ENCODE results near the gene NDEL1.
A peak's percentile ranks its signal among the peaks of the same experiment; 100 is the strongest.

The NDEL1 gene

DNA sequence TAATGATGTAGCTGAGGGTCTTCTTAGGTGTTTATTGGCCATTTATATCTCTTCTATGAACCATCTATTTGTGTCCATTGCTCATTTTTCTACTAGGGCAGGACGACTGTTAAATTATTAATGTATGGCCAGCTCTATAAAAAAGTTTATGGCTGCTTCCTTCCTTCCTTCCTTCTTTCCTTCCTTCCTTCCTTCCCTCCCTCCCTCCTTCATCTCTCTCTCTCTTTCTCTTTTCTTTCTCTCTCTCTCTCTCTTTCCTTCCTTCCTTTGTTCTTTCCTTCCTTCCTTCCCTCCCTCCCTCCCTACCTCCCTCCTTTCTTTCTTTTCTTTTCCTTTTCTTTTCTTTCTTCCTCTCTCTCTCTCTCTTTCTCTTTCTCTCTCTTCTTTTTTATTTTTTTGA lies 17.2 kb upstream of the NDEL1 start:
- no peak for DNase-seq

DNA sequence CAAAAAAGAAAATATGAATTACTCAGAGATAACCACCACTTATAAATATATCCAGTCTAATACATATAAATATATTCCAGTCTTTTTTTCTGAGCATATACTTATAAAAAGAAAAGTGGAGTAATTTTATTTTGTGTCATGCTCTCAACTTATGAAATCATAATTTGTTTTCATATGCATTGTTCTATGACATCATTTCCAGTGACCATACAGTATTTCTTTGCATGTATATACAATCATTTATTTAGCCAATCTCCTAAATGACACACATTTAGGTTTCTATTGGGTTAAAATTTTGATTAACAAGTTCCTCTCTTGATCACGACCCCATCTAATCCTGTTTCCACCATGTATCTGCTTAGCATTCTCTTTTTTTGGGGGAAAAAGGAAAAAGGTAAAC lies 16.4 kb upstream of the NDEL1 start:
- DNase-seq = no peak

DNA sequence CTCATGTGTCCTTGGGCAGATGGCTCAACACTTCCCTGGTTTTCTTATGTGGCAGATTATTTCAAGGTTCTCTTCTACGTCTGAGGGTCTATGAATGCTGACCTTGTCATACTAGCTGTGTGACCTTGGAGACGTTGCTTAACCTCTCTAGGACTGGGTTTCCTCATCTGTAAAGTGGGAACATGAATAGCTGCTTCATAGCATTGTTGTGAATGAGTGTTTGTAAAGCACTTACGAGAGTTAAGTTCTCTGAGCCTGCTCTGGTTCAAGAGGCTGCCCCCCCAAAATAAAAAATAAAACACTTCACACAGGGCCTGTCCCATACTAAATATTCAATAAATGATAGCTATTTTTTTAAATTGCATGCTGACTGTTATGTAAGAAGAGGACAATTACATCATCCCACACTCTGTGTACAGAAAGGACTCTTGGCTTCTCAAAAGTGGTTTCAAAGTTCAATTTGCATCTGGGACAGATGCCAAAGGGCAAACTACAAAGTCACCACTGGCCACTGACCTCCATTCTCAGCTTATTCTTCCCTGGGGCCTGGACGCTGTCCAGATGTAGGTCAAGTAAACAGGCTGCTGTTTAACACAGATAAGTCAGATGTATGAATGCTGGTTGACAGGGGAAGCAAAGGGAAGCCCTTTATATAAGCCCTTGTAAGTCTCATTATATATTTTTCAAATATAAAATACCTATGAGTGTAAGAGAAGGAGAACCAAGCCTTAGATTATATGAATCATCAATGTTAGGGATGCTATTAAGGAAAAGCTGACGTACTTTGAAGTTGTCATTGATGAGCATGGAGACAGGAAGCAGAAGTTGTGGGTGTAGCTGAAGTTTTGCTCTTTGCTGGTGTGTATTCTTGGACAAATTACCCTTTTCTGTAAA lies 15.4 kb upstream of the NDEL1 start:
- DNase-seq = no peak

DNA sequence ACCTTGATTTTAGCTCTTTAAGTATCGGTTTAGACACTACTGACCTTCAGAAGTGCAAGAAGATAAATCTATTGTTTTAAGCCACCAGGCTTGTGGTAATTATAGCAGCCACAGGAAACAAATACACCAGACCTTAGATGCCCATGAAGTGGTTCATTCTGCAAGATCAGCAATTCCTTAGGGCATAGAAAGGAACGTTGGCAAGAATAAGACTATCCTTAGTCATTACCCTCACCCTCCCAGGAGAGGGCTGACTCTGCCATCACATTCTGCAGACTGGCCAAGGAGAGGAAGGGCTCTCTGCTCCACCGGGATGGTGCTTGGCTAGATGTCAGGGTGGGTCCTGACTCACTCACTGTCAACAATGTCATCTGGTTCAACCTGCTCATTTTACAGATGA lies 14.1 kb upstream of the NDEL1 start:
- DNase-seq = no peak

DNA sequence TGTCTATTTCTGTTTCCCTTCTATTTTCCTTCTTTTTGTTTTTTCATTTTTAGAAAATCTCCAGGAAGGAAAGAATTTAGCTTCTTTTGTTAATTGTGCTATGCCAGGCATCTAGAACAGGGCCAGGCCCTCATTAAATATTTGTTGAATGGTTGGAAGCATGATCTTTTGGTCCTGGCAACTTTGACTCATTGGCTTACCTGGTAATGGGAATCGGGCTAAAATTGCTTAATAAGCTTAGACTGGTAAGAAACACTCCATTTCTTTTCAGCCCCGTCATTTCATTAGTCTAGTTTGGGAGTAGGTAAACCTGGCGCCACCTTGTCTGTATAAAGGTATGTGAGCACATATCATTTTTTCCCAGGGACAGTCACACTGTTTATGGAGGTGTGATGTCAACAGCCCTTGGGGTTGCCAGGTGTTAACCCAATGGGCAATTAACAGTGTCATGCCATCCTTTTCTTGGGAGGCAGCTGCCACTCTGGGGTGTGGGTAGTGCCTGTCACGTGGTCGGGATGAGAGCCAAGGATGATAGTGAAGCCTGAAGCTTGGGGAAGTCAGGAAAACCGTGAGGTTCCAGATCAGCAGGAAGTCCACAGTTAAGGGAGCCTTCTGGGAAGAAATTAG lies 9.5 kb upstream of the NDEL1 start:
- DNase-seq = no peak

DNA sequence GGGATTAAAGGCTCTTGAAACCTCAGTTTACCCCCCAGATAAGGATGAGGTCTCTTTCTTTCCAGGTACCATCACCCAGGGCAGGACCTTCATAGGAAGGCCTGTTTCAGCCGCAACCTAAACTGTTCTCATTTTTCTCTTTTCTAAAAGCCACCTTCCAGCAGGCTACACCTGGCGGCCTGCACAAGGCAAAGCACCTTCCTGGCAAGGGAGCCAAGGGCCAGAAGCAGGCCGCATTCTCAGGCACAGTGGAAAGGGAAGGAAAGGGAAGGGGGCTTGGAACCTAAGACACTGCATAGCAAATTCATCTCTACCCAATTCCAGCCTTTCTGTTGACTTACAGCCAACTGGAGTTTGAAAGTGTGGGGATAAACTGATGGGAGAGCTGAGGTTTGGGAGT lies 8.9 kb upstream of the NDEL1 start:
- DNase-seq = no peak

DNA sequence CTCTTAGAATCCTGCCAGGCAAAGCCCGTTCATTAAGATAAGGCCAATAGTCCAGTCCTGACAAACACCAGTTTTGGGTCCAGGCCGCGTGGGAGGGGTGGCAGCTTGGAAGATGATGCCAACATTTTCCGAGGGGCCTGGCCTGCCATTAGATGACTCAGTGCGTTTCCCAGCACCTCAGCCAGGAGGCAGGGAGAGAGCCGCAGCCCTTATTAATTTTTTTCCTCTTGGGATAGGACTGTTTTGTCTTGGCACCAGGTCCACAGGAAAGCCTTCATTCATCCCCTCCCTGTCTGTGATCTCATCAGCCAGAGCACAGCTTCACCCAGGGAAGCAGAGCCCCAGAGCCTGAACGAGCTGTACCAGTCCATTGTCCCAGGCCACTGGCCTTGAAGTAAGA lies 4.7 kb upstream of the NDEL1 start:
- no peak for DNase-seq

DNA sequence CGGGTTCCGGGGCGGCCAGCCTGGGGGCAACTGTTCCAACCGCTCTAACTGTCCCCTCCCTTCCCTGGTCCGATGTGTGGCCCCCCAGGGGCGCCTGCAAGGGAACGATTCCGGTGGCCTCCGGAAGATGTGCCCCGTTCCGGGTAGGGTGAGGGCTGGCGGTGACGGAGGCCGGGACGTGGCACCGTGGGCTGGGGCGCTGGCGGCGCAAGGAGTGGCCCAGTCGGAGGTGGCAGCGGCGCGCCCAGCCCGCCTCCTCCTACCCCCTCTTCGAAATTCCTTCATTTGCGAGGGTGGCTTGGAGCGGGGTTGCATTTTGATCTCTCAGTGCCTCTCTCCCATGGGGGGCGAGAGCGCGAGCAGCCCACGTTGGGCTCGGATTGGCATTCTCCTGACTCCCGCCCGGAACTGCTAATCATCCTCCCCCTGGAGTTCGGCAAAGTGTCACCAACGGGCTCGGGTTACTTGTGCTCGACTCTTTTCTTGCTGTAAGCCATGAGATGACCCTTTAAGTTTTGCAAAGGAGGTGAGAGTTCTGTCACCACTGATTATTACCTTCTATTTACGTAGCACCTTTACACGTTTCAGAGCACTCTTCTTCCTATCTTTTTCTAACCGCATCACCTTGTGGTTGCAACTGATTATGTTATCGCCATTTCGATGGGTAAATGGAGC lies 622 bp downstream of the NDEL1 start:
- peak; percentile 49 for DNase-seq

DNA sequence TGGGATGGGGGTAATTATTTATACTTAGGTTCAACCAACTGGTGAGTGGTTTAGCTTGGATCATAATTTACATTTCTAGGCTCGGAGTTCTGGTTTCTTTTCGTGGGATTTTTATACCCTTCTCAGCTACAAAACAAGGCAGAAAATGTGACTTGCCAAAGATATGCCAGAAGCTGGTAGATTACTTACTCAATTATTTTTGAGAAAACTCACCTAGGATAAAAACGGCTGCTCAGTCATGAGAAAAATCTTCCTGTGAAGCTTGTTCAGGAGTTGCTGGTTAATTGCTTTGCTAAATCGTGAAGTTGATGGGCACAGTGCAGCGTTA lies 1.1 kb downstream of the NDEL1 start:
- no peak for DNase-seq

DNA sequence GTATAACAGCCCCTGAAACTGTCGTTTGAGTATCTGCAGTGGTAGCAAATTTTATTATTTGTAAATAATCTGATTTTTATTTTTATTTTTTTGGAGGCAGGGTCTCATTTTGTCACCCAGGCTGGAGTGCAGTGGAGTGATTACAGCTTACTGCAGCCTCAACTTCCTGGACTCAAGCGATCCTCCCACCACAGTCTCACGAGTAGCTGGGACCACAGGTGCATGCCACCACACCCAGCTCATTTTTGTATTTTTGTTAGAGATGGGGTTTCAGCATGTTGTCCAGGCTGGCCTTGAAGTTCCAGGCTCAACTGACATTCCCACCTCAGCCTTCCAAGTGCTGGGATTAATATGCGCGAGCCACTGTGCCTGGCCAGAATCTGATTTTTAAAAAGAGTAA lies 2.8 kb downstream of the NDEL1 start:
- DNase-seq = no peak

DNA sequence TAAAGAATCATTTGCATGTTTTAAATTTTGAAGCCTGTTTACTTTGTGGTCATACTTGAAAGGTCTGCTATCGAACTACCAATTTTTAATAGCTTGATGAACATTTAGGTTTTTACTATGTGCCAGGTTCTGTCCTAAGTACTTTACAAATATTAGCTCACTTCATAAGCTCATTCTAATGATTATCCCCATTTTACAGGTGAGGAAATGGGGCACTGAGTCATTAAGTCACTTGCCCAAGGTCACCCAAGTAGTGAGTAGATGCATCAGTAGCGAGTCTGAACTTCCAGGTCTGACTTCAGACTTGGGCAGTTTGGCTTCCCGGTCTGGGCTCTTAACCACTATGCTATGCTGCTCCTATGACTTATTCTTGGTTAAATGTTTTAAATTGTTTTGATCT lies 4.0 kb downstream of the NDEL1 start:
- no peak for DNase-seq

DNA sequence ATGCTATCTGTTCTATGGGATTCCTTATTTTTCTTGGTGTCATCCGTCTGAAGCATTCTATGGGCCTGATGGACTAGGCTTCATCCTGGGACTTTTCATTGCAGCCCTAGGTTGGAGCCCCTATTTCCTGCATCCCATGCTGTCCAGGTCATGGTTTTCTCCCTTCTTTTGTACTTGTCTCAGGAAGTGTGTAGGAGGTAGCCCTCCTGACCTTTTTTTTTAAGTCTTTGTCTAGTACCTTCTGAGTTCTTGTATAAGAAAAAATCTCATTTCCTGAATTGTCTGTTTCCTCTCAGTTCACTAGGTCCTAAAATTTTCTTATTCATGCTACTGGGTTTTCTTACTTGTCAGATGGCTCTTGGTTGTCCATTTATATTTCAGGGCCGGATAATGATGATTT lies 6.0 kb downstream of the NDEL1 start:
- no peak for DNase-seq

DNA sequence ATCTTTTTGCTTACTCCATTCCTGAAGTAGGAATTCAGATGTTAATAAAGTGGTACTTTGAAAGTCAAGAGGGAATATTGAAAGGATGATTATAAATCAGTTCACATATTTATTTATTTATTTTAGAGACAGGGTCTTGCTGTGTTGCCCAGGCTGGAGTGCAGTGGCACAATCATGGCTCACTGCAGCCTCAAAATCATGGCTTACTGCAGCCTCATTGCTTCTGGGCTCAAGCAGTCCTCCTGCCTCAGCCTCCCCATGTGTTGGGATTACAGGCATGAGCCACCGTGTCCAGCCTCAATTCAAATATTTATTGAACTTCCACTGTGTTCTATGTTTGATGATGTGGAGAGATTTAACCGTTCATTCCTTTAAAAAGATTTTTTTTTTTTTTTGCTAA lies 6.6 kb downstream of the NDEL1 start:
- DNase-seq = no peak

DNA sequence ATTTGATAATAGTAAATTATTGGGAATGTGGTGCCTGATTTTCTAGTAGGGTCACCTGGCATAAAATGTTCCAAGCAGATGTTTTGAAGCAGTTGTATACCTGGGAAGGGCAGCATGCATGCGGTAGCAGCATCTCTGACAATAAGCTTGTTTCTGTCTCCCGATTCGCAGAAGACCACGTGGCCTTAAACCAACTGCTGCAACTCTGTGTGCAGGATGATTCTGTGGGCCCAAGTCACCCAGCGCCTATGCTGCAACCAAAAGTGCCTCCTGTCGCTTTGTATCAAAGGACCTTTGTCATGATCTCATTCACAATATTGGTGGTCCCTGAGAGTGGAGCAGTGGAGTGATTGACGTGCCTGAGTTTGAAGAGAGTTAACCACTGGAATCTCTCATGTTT lies 8.1 kb downstream of the NDEL1 start:
- DNase-seq = no peak

DNA sequence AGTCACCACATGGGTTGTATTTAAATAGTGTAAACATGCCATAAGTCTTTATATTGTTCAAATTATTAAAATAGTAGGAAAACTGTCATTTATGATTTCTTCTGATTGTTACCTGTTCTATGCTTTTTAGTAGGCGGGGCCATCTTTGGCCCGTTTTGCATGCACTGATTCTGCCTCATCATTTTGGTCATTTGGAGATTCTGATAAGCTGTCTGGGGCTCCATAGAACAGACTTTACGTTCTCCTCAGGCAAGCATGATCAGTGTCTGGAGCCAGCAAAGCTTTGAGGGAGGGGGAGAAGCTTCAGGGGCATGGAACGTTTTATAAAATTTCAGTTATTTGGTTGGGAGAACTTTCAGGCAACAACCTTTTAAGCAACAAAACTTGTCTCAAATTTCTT lies 8.8 kb downstream of the NDEL1 start:
- no peak for DNase-seq

DNA sequence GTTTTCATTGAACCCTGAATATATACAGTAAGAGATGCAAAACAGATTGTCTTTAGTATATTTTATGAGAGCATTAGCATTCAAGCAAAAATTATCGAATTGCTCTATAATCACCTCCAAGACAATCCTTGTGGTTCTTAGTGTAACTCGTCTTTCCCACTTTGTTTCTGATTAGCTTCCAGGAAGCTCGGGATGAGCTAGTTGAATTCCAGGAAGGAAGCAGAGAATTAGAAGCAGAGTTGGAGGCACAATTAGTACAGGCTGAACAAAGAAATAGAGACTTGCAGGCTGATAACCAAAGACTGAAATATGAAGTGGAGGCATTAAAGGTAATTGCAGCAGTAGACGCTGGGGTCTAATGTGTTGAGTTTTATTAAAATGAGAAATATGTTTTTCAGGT lies 9.9 kb downstream of the NDEL1 start:
- no peak for DNase-seq

DNA sequence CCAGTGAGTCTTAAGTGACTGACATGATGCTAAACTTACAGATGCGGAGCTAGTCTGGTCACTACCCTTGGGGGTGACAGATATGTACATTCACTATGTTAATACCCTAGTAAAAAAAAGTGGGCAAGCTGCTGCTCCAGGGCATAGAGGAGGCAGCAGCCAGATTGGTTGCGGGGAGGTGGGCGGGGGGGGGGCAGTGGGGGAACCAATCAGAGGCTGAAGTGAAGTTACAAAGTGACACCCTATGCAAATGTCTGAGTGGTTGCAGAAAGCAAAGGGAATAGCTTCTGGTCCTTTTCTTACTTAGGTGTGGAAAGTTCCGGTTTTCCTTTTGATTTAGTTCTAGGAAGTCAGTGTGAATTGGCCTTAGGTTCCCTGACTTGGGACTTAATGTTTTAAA lies 12.1 kb downstream of the NDEL1 start:
- DNase-seq = no peak

DNA sequence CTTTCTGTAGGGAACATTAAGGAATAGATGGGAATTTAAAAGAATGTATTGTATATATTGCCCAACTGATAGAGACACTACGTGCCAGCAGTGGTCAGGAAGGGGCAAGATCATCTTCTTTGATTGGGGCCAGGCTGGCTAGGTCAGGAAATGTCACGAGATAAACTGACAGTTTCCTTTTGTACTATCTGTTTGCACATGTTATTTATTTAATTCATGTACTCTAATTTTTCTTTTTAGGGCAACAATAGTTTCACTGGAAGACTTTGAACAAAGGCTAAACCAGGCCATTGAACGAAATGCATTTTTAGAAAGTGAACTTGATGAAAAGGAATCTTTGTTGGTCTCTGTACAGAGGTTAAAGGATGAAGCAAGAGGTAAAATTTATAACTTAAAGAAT lies 12.6 kb downstream of the NDEL1 start:
- no peak for DNase-seq

DNA sequence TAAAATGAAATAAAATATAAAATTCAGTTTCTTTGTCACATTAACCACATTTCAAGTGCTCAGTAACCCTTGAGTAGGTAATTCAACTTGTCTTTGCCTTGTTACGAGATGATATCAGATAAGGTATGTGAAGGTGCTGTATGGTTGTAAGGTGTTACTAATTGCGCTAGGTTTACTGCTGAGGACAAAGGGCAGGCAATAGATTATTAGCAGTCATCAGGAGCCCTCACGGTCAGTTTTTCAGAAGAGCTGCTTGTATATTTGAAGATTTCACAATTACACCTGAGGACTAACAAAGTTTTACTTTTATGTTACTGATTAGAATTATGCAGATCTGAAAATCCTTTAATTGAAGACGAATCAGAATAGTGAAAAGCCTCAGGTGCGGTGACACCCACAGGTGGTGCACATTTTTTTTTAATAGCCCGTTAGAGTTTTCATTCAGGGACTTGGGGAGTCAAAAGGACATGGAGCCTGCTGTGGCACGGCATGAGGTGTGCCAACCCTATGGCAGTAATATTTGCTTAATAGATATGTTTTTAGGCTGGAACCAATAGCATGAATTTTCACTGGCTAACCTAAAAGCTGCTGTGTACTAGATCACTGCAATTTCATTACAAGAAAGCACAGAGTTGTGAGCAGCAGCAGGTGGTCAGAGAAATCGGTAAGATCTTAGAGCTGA lies 16.4 kb downstream of the NDEL1 start:
- DNase-seq = no peak

DNA sequence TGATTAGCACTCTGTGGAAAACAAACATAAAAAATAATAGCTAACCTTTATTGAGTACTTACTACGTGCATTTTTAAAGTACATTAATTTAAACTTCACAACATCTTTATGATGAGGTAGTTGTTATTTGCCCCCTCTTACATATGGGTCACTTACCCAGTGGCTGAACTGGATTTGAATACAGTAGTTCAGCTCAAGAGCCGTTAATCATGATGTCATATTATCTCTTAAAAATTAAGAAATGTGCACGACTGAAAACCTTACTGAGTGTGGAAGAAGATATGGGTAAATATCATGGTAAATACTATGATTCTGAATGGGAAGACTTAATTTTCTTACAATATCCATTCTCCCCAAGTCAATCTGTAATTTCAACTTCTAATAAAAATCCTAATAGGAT lies 17.6 kb downstream of the NDEL1 start:
- DNase-seq = no peak

DNA sequence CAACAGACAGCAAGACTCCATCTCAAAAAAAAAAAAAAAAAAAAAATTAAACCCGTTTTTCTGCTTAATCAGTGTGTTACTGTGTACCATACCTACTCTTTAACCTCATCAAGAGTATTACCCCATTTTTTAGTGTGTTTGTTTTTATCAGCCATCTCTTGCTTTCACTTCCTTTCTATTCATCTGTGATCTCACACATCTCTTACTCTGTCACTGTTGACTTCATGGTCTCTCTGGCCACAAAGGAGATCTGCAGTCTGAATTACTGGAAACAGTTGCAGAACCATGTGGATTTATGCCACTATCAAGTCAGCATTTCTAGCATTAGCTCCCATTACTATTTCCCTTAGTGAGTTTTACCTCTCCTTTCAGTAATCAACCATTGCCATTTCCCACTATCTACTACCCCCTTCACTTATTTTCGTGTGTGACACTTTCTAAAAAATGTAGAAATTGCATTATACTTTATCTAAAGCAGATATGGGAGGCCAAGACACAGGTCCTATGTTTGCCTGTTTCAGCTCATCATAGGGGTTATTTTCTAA lies 20.1 kb downstream of the NDEL1 start:
- no peak for DNase-seq

DNA sequence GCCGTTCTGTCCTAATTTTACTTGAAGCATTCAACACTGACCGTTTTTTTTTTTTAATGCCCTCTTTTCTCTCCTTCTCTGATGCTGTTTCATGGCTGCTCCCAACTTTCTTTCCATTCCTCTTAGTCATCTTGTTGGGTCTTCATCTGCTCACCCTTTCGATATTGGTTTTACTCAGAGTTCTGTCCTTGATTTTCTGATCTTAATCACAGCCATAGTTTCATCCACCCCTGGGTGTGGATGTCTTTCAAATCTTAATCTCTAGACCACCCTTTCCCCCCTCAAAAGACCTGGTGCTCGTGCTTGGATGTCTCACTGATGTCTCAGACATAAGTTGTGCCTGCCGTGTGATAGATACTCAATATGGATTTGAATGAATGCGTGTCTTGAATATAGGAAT lies 22.4 kb downstream of the NDEL1 start:
- DNase-seq = no peak

DNA sequence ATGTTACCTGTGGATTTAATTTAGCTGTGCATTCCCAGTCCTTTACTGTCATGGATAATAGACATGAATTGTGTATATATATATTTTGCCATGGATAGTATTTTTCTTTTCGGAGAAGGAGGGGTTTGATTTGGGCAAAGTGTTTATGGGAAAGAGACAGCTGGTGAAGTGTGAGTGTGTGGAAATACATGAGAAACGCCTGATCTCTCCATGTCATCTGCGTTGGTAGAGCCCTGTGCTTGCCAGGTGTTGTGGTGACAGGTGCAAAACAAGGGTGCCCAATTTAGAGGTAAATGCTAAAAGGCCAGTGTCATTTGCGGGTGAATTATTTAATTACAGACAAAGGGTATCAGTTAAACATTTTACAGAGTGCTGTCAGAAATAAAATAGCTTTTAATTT lies 23.4 kb downstream of the NDEL1 start:
- no peak for DNase-seq

DNA sequence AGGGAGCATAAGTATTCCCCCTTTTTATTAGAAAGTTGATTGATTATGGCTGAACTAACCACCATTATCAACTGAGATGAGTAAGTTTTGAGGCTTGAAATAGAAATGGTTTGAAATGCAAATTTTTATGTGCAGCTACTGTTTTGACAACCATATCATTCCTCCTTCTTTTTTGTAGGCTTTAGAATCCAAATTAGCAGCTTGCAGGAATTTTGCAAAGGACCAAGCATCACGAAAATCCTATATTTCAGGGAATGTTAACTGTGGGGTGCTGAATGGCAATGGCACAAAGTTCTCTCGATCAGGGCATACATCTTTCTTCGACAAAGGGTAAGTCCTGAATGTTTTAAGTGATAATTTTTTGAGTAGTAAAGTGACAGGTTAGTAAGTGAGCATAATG lies 24.1 kb downstream of the NDEL1 start:
- DNase-seq = no peak

Data from activated CD4-positive, alpha-beta T cell treated with anti-CD3 and anti-CD28 coated beads, Interleukin-2, amount 50 U/mL, for 1 hour (primary cell).